ENCODE results near the gene HSPG2.

Gene HSPG2

GRCh38 chr1:21902026-21903012, 34.8 kb downstream of the HSPG2 start:
- H3K27ac ChIP-seq (replicated peaks): no peak overlapping the region

GRCh38 chr1:21901473-21901847, 35.6 kb downstream of the HSPG2 start:
- TF ChIP-seq REST (IDR thresholded peaks at IDR 0.05; ENCODE audit: insufficient replicate concordance, low read depth): no peak
- TF ChIP-seq GABPA (IDR thresholded peaks at IDR 0.05; ENCODE audit: low read depth): no peak
- no peak for TF ChIP-seq SPI1 (IDR thresholded peaks at IDR 0.05; ENCODE audit: borderline replicate concordance, low read depth)
- TF ChIP-seq CTCF (IDR thresholded peaks at IDR 0.05; ENCODE audit: insufficient read depth, low read length): no peak
- TF ChIP-seq POLR2AphosphoS5 (IDR thresholded peaks at IDR 0.05; ENCODE audit: low read depth): no peak
- DNase-seq (ENCODE audit: low read depth in 1 of 2, low spot score in 1 of 2): no peak
- Histone ChIP-seq H3K27ac (replicated peaks) (no peak overlapping the region), H3K4me3 (replicated peaks; ENCODE audit: insufficient read depth, low read length) (no peak overlapping the region), H3K27me3 (ENCODE audit: insufficient read depth, poor library complexity, severe bottlenecking) (no peaks in the 10 kb centered on the region)

More at GRCh38 chr1:21902026-21903012, 34.8 kb downstream of the HSPG2 start:
- no peaks in the 10 kb centered on the region for H3K27me3 ChIP-seq (ENCODE audit: insufficient read depth, poor library complexity, severe bottlenecking)
- H3K4me3 ChIP-seq (replicated peaks; ENCODE audit: insufficient read depth, low read length): no peak overlapping the region
- no peak for TF ChIP-seq GABPA (IDR thresholded peaks at IDR 0.05; ENCODE audit: low read depth)
- TF ChIP-seq POLR2AphosphoS5 (IDR thresholded peaks at IDR 0.05; ENCODE audit: low read depth): no peak
- TF ChIP-seq CTCF (IDR thresholded peaks at IDR 0.05; ENCODE audit: insufficient read depth, low read length): no peak
- no peak for TF ChIP-seq SPI1 (IDR thresholded peaks at IDR 0.05; ENCODE audit: borderline replicate concordance, low read depth)
- no peak for TF ChIP-seq REST (IDR thresholded peaks at IDR 0.05; ENCODE audit: insufficient replicate concordance, low read depth)
- no peak for DNase-seq (ENCODE audit: low read depth in 1 of 2, low spot score in 1 of 2)

GRCh38 chr1:21900766-21901472, 36.2 kb downstream of the HSPG2 start:
- Histone ChIP-seq H3K27me3 (ENCODE audit: insufficient read depth, poor library complexity, severe bottlenecking) (no peaks in the 10 kb centered on the region), H3K4me3 (replicated peaks; ENCODE audit: insufficient read depth, low read length) (no peak overlapping the region), H3K27ac (replicated peaks) (no peak overlapping the region)
- DNase-seq (ENCODE audit: low read depth in 1 of 2, low spot score in 1 of 2): no peak
- TF ChIP-seq GABPA (IDR thresholded peaks at IDR 0.05; ENCODE audit: low read depth): no peak
- no peak for TF ChIP-seq POLR2AphosphoS5 (IDR thresholded peaks at IDR 0.05; ENCODE audit: low read depth)
- TF ChIP-seq SPI1 (IDR thresholded peaks at IDR 0.05; ENCODE audit: borderline replicate concordance, low read depth): no peak
- TF ChIP-seq CTCF (IDR thresholded peaks at IDR 0.05; ENCODE audit: insufficient read depth, low read length): no peak
- TF ChIP-seq REST (IDR thresholded peaks at IDR 0.05; ENCODE audit: insufficient replicate concordance, low read depth): no peak
